Retinal pigment epithelial cell (primary cell): Measurements from ENCODE around the gene GAGE1.

Experiments used
- DNase-seq: peaks from one replicate; pipeline ENCODE4 v3.0.0-alpha.2; 2010; ENCODE audit warnings: low read depth
- H3K4me3 ChIP-seq: 2 replicates; pipeline ENCODE4 v1.5.1; 2011; ENCODE audit warnings: mild to moderate bottlenecking, low read length, control low read depth, moderate library complexity
- TF ChIP-seq, protein P1 (sequence below): conservative IDR thresholded peaks from 2 replicates; pipeline ENCODE4 v1.5.1; 2011; ENCODE audit warnings: low read depth, low read length, control low read depth, inconsistent platforms

GAGE1 gene

DNA sequence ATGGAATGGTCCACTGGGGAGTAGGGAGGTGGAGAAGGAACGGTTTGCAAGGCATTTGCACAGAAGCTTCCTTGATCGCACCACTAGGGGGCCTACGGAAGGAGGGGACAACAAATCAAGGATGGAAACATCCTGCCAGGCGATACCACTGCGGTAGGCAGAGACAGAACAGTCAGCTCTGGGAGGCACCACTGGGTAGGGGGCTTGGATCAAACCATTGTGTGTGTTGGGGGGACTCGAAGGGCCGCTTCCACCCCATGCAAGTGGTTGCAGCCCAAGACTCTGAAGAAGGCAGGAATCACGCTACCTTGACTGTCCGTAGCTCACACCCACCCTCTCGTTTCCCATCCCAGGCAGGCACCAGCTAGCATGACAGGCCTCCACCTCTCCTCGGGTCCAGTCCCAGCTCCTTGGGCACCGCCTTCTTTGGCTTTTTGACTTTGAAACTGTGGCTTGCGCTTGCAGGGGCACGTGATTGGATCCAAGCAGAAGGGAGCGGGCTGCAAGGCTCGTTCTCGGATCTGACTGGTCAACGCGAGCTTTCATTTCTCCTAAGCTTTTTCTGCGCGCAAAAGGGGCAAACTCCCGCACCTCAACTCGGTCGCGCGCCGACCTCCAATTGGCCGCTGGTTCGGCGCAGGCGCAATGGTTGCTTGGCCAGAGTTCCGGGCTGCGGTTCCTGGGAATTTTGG, 28.4 kb downstream of the GAGE1 start:
- no peak for DNase-seq
- no peak overlapping the region for H3K4me3 ChIP-seq
- TF ChIP-seq, protein P1, sequence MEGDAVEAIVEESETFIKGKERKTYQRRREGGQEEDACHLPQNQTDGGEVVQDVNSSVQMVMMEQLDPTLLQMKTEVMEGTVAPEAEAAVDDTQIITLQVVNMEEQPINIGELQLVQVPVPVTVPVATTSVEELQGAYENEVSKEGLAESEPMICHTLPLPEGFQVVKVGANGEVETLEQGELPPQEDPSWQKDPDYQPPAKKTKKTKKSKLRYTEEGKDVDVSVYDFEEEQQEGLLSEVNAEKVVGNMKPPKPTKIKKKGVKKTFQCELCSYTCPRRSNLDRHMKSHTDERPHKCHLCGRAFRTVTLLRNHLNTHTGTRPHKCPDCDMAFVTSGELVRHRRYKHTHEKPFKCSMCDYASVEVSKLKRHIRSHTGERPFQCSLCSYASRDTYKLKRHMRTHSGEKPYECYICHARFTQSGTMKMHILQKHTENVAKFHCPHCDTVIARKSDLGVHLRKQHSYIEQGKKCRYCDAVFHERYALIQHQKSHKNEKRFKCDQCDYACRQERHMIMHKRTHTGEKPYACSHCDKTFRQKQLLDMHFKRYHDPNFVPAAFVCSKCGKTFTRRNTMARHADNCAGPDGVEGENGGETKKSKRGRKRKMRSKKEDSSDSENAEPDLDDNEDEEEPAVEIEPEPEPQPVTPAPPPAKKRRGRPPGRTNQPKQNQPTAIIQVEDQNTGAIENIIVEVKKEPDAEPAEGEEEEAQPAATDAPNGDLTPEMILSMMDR: peak; percentile 23

DNA sequence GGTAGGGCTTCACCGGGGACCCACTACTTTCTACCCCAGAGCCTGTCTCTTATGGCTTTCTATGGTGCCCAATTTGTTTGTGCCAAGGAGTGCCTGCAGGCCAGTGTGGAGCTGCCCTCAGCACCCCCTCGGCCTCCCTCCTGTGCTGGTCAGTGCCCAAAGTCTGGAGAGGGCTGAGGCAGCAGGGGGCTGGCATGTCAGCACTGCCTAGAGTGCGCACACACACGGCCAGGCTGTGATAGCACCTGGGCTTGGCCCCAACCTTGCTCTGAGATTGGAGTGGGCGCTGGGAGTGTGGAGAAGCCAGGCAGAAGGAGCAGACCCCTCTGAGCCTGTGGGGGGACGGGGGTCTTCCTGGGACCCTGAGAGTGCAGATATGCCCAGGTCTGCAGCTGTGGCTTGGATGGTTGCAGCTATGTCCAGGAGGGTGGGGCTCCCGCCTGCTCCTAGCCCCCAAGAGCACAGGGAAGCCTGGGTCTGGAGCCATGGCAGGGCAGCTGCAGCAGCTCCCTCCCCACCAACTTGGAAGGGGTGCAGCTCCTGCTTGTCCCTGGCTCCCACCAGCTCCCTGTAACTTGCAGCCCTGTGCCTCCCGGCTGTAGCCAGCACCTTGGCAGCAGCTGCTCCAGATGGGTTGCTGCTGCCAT, 46.3 kb downstream of the GAGE1 start:
- TF ChIP-seq, protein P1: no peak
- no peak for DNase-seq
- H3K4me3 ChIP-seq: no peak overlapping the region

DNA sequence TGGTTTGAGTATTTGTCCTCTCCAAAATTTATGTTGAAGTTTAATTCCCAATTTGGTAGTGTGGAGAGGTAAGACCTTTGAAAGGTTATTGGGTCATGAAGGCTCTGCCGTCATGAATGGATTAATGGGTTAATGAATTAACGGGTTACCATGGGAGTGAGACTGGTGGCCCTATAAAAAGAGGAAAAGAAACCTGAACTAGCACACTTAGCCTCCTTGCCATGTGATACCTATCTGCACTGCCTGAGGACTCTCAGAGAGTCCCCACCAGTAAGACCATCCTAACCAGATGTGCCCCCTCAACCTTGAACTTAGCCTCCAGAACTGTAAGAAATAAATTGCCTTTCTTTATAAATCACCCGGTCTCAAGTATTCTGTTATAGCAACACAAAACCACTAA, 57.7 kb downstream of the GAGE1 start:
- TF ChIP-seq, protein P1: no peak
- H3K4me3 ChIP-seq: no peak overlapping the region
- DNase-seq: no peak
